Dendritic cell treated with granulocyte-macrophage colony-stimulating factor and Interleukin-4, amounts not matched to agents 40 ng/mL and 50 ng/mL, for 4 days (primary cell): ENCODE measurements around the gene SRR.
"Not testable (repeated sequence)": the region's sequence is repeated elsewhere in the genome, so short reads cannot be mapped to it uniquely, and the experiment has no call there.

Experiments used
- H3K27ac Mint-ChIP-seq: one replicate; pipeline ENCODE4 v1.8.0; 2022; ENCODE audit warnings: mild to moderate bottlenecking, mixed read lengths
- H3K27me3 Mint-ChIP-seq: one replicate; pipeline ENCODE4 v1.8.0; 2022; ENCODE audit warnings: mild to moderate bottlenecking, mixed read lengths
- H3K36me3 Mint-ChIP-seq: one replicate; pipeline ENCODE4 v1.8.0; 2022; ENCODE audit warnings: low read depth, mixed read lengths
- H3K4me1 Mint-ChIP-seq: one replicate; pipeline ENCODE4 v1.8.0; 2022; ENCODE audit warnings: low read depth, mixed read lengths
- H3K4me3 Mint-ChIP-seq: one replicate; pipeline ENCODE4 v1.8.0; 2022; ENCODE audit warnings: mild to moderate bottlenecking, moderate library complexity, mixed read lengths
- H3K9me3 Mint-ChIP-seq: one replicate; pipeline ENCODE4 v1.8.0; 2022; ENCODE audit warnings: mixed read lengths
- intact Hi-C: fragments of 100-400 bp; cut with micrococcal nuclease; formaldehyde crosslinking; loops from one replicate; pipeline ENCODE4 v1.15.0; 2022

SRR gene

DNA sequence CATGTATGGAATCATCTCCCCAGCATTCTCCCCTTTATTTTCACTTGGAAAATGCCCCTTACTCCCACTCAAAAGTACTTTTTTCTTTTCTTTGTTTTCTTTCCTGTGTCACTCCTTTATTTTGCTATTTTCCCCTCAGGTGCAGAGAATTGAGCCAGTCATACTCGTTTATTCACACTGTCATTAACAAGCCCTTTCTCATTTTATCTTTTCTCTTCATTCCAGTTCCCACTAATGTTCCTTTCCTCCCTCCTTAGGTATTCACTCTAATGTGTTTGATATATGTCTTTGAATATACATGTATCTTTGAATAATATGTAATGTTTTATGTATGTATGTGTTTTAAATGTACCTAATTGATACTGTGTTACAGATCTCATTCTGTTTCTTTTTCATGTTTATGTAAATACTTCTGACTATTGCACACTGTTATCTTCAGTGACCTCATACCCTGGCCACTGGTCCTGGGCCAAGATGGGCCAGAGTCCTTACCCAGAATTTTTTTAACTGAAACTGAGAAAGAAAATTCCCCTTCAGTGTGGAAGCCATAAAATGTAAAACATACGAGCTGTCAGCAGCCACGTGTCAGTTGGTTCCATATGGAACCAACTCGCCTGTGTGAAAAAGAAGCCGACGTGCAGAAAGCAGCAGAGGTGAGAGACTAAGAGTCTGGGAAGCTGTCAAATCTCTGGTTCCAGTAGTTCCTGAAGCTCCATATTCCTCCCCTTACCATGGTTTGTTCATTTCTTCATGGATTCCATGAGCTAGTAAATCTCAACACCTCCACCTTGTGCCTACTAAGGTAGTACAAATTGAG is 5.8 kb downstream of the SRR start:
- Mint-ChIP-seq H3K4me3 (no peak overlapping the region), H3K9me3 (no peaks in the 10 kb centered on the region), H3K27me3 (no peaks in the 10 kb centered on the region), H3K27ac (no peak overlapping the region), H3K4me1 (peaks cover 22% of the 10 kb centered on the region), H3K36me3 (peaks cover 18% of the 10 kb centered on the region)
- intact Hi-C loops, result no loop called here

DNA sequence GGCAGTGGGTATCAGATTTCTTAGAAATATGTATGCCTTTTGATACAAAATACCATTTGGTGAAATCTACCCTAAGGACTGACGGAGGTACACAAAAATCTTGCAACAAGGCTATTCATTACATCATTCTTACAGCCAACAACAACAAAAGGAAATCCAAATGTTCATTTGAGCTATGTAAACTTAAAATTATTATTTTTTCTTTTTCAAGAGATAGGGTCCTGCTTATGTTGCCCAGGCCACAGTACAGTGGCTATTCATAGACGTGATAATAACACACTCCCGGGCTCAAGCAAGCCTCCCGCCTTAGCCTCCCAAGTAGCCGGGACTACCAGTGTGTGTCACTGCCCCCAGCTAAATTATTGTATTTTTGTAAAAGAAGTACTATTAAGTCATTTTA is 9.0 kb downstream of the SRR start:
- H3K4me3 Mint-ChIP-seq, result no peak overlapping the region
- no peaks in the 10 kb centered on the region for H3K9me3 Mint-ChIP-seq
- H3K4me1 Mint-ChIP-seq, result no peaks in the 10 kb centered on the region
- H3K27ac Mint-ChIP-seq, result no peak overlapping the region
- intact Hi-C loops, result no loop called here
- H3K36me3 Mint-ChIP-seq, result peaks cover 7% of the 10 kb centered on the region
- H3K27me3 Mint-ChIP-seq, result no peaks in the 10 kb centered on the region

DNA sequence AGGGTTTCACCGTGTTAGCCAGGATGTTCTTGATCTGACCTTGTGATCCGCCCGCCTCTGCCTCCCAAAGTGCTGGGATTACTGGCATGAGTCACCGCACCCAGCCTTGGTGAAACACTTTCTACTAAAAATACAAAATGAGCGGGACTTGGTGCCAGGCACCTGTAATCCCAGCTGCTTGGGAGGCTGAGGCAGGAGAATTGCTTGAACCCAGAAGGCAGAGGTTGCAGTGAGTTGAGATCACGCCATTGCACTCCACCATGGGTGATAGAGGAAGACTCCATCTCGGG is 13.1 kb downstream of the SRR start:
- H3K36me3 Mint-ChIP-seq, result peaks cover 17% of the 10 kb centered on the region
- H3K27ac Mint-ChIP-seq, H3K4me3 Mint-ChIP-seq, intact Hi-C loops, H3K27me3 Mint-ChIP-seq, H3K9me3 Mint-ChIP-seq: not testable (repeated sequence)
- H3K4me1 Mint-ChIP-seq, result peaks cover 16% of the 10 kb centered on the region

- H3K27me3 Mint-ChIP-seq, result no peaks in the 10 kb centered on the region
- no peak overlapping the region for H3K4me3 Mint-ChIP-seq
- H3K27ac Mint-ChIP-seq, result no peak overlapping the region
- peaks cover 26% of the 10 kb centered on the region for H3K36me3 Mint-ChIP-seq
- H3K9me3 Mint-ChIP-seq, result no peaks in the 10 kb centered on the region
- H3K4me1 Mint-ChIP-seq, result peaks cover 16% of the 10 kb centered on the region
- intact Hi-C loops, result no loop called here
These were observed 14.0 kb downstream of the SRR start for GRCh38 chr17:2317796-2318195.

- peak overlapping the region; percentile 67 for H3K27ac Mint-ChIP-seq
These were observed 15.3 kb downstream of the SRR start for GRCh38 chr17:2319051-2319450.

DNA sequence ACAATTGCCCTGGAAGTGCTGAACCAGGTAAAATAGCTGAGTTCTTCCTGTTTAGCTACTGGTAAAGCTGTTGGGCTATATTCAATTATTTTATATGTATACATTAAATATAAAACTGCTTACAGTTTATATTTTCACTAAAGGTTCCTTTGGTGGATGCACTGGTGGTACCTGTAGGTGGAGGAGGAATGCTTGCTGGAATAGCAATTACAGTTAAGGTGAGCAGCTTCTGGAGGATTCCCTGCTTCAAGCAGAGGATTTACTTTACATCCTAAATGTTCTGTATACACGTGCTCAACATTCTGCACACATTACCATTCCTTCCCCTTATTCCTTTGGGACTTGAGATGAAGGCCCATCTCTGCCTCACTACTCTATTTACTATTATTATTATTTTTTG is 17.6 kb downstream of the SRR start:
- no peaks in the 10 kb centered on the region for H3K9me3 Mint-ChIP-seq
- H3K27me3 Mint-ChIP-seq, result no peaks in the 10 kb centered on the region
- H3K27ac Mint-ChIP-seq, result no peak overlapping the region
- peaks cover 60% of the 10 kb centered on the region for H3K36me3 Mint-ChIP-seq
- peaks cover 16% of the 10 kb centered on the region for H3K4me1 Mint-ChIP-seq
- intact Hi-C loops, result no loop called here
- no peak overlapping the region for H3K4me3 Mint-ChIP-seq

More at GRCh38 chr17:2319051-2319450, 15.3 kb downstream of the SRR start:
- Mint-ChIP-seq H3K9me3 (no peaks in the 10 kb centered on the region), H3K27me3 (no peaks in the 10 kb centered on the region), H3K4me1 (peaks cover 16% of the 10 kb centered on the region), H3K4me3 (no peak overlapping the region), H3K36me3 (peaks cover 39% of the 10 kb centered on the region)
- intact Hi-C loops, result no loop called here

- no peaks in the 10 kb centered on the region for H3K27me3 Mint-ChIP-seq
- no peak overlapping the region for H3K4me3 Mint-ChIP-seq
- peaks cover 67% of the 10 kb centered on the region for H3K36me3 Mint-ChIP-seq
- intact Hi-C loops, result no loop called here
- H3K27ac Mint-ChIP-seq, result no peak overlapping the region
- H3K4me1 Mint-ChIP-seq, result peaks cover 13% of the 10 kb centered on the region
- H3K9me3 Mint-ChIP-seq, result no peaks in the 10 kb centered on the region
These were observed 20.0 kb downstream of the SRR start for GRCh38 chr17:2323629-2324314.

GRCh38 chr17:2331303-2331702 is 27.6 kb downstream of the SRR start:
- Mint-ChIP-seq H3K36me3 (peaks cover 9% of the 10 kb centered on the region), H3K9me3 (no peaks in the 10 kb centered on the region), H3K27me3 (no peaks in the 10 kb centered on the region), H3K4me3 (no peak overlapping the region), H3K4me1 (peaks cover 13% of the 10 kb centered on the region), H3K27ac (no peak overlapping the region)
- intact Hi-C loops, result no loop called here

- Mint-ChIP-seq H3K27ac (peak overlapping the region; percentile 85), H3K9me3 (no peaks in the 10 kb centered on the region), H3K36me3 (no peaks in the 10 kb centered on the region), H3K4me3 (peak overlapping the region; percentile 94), H3K27me3 (no peaks in the 10 kb centered on the region), H3K4me1 (peaks cover 27% of the 10 kb centered on the region)
- intact Hi-C loops, result loop anchor here (1.0 kb wide), 1 partner anchor 32 kb away; the partner anchor contains the start of genes SMG6 and SRR
These were observed 32.0 kb downstream of the SRR start for GRCh38 chr17:2335726-2336214.

DNA sequence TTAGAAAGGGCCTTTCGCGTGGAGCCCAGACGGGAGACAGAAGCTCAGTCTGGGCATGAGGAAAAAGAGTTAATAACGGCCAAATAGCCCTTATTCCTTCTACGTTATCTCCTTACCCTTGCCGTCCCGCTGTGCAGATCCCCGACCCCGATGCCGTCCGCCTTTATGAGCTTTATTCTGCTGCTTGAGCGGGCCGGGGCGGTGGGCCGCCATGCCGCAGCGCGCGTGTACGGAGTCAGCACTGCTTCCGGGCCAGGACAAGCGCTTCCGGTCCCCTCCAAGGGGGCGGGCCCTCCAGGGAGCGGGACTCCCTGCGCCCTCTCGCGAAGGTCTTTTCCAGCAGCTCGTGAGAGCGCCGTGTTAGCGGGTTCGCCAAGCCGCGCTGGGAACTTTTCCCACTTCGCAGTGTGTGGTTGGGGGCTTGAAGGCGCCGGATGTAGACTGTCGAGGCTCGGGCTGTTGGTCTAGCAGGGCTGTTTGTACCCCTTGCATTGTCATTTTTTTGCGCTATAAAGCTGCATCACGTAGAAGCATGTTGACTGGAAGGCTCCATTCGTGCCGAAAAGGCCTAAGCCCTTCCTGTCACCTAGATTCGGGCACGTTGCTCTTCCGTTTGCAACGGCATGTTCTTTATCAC is 32.6 kb downstream of the SRR start, which contains the start of gene TSR1:
TSS of gene TSR1 (minus strand) at position 243 of the 637 bp plus-strand sequence. CDS start at position 213, 30 bp downstream.
- no peaks in the 10 kb centered on the region for H3K27me3 Mint-ChIP-seq
- peak within 1 kb of the TSS; percentile 85 for H3K27ac Mint-ChIP-seq
- H3K9me3 Mint-ChIP-seq, result no peaks in the 10 kb centered on the region
- intact Hi-C loops, result loop anchor here (1.0 kb wide), 1 partner anchor 33 kb away; the partner anchor contains the start of genes SMG6 and SRR
- H3K4me3 Mint-ChIP-seq, result peak within 1 kb of the TSS; percentile 94
- H3K36me3 Mint-ChIP-seq, result peaks cover 3% of the 10 kb centered on the region
- peaks cover 27% of the 10 kb centered on the region for H3K4me1 Mint-ChIP-seq

DNA sequence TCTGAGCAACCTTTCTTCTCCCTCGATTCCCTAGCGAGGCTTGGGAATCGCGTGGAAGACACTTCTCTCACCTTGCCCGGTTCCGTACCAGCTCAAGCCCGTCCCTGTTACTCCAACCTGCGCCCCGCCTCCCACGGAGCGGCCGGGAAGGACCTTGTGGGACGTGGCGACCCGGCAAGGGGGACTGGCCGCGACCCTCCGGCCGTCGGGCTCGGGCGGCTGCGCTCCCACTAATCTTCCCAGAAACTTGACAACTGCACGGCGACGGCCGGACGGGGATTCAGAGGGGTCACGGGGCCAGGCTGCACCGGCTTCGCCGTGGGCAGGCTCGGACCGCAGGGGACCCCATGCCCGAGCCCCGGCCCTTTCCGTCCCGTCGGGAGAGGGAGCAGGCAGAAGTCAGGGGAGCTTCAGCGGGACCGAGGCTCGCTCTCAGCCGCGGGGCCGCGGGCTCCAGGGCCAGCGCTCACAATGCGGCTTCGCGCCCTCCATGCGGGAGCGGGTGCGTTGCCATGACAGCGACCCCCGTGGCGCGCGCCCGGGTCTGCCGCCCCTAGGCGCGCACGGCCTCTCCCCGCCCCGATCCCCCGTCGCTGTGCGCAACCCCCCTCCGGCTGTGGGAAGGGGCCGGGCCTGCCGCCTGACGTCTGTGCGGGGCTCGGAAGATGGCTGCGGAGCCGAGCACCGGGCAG is 33.2 kb downstream of the SRR start, which contains the start of gene SGSM2:
TSS of gene SGSM2 (plus strand) at position 650 of the 692 bp plus-strand sequence. CDS start 188 bp downstream, outside the sequence.
- peaks cover 10% of the 10 kb centered on the region for H3K36me3 Mint-ChIP-seq
- intact Hi-C loops, result loop anchor here (1.0 kb wide), 1 partner anchor 34 kb away; the partner anchor contains the start of genes SMG6 and SRR
- H3K4me1 Mint-ChIP-seq, result peaks cover 27% of the 10 kb centered on the region
- H3K27me3 Mint-ChIP-seq, result no peaks in the 10 kb centered on the region
- peak within 1 kb of the TSS; percentile 85 for H3K27ac Mint-ChIP-seq
- peak within 1 kb of the TSS; percentile 94 for H3K4me3 Mint-ChIP-seq
- no peaks in the 10 kb centered on the region for H3K9me3 Mint-ChIP-seq

DNA sequence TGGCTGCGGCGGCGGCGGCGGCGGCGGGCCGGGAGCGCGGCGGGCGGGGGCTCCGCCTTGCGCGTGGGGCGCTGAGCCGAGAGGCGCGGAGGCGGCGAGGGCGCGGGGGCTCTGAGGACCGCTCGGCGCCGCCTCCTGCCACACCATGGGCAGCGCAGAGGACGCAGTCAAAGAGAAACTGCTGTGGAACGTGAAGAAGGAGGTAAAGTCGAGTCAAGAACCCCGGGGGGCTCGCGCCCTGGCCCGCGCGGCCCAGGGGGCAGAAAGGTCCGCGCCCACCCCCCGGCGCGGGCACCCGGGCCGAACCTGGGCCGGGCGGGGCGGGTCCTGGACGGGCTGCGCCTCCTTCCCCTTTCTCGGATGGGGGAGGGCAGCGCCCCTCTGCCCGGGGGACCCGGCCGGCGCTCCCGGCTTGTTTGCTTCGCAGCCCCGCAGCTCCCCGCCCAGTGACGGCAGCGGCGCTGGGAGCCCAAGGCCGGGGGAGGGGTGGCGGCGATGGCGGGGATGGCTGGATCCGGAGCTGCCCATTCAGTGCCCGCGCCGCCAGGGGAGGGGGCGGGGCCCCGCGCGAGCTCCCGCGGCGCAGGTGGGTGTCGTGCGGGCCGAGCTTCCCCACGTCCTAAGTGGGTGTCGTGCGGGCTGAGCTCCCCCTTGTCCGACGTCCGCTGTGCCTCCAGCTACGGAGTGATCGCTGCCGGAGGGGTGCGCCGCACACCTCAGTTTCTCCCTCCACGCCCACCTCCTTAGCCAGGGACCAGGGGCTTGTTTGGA is 34.0 kb downstream of the SRR start:
- no peaks in the 10 kb centered on the region for H3K27me3 Mint-ChIP-seq
- H3K36me3 Mint-ChIP-seq, result peaks cover 17% of the 10 kb centered on the region
- H3K4me1 Mint-ChIP-seq, result peaks cover 27% of the 10 kb centered on the region
- H3K27ac Mint-ChIP-seq, result peak overlapping the region; percentile 85
- H3K4me3 Mint-ChIP-seq, result peak overlapping the region; percentile 94
- intact Hi-C loops, result no loop called here
- no peaks in the 10 kb centered on the region for H3K9me3 Mint-ChIP-seq

GRCh38 chr17:2338315-2338657 is 34.5 kb downstream of the SRR start:
- Mint-ChIP-seq H3K9me3 (no peaks in the 10 kb centered on the region), H3K36me3 (peaks cover 23% of the 10 kb centered on the region), H3K27ac (peak overlapping the region; percentile 26), H3K4me1 (peaks cover 27% of the 10 kb centered on the region), H3K4me3 (peak overlapping the region; percentile 62), H3K27me3 (no peaks in the 10 kb centered on the region)
- intact Hi-C loops, result no loop called here
